Measurements from ENCODE around the gene LMCD1. TPM values are rescaled to one million over a fixed set of nuclear protein-coding genes. Genes with fewer than 3 reads are reported as not detected.
A peak's percentile ranks its signal among the peaks of the same experiment; 100 is the strongest.

The LMCD1 gene
- total and polyA plus RNA-seq, 12 donors, result 18.6 to 459 (median 45.7) TPM

GRCh38 chr3:8507496-8507895 lies 5.9 kb downstream of the LMCD1 start:
- Histone ChIP-seq H3K9me3 (no peaks in the 10 kb centered on the region), H3K27me3 (no peaks in the 10 kb centered on the region), H3K4me3 (no peak overlapping the region), H3K4me1 (peaks cover 7 to 96% (median 74%) of the 10 kb centered on the region in 9 donors), H3K36me3 (peaks cover 0 to 58% (median 0%) of the 10 kb centered on the region in 9 donors), H3K27ac (peak overlapping the region in 5 of 10 donors; percentile 4 to 88 (median 76))
- intact Hi-C loops (cut with DNase I), result loop anchor here in 2 of 10 donors (10.0 kb wide), 1 partner anchor 63 kb away; no protein-coding TSS in a partner anchor
- 55 to 66% methylated on average over 3 of the region's 3 CpGs for WGBS, 2 donors
- ATAC-seq (no peak), DNase-seq (no peak)
- TF ChIP-seq CTCF (IDR thresholded peaks at IDR 0.05), result no peak

- Histone ChIP-seq H3K27ac (peak overlapping the region in 2 of 10 donors; percentile 12 to 84), H3K27me3 (no peaks in the 10 kb centered on the region), H3K36me3 (peaks cover 0 to 76% (median 0%) of the 10 kb centered on the region in 9 donors), H3K9me3 (no peaks in the 10 kb centered on the region), H3K4me1 (peaks cover 7 to 74% (median 55%) of the 10 kb centered on the region in 9 donors), H3K4me3 (no peak overlapping the region)
- 77 to 86% methylated on average over 6 of the region's 6 CpGs for WGBS, 2 donors
- intact Hi-C loops (cut with DNase I), result loop anchor here in 2 of 10 donors (10.0 kb wide), 1 partner anchor 65 kb away; no protein-coding TSS in a partner anchor
- DNase-seq (no peak), ATAC-seq (peak in 2 of 8 donors; percentile 32 to 42)
- TF ChIP-seq CTCF (IDR thresholded peaks at IDR 0.05), result no peak
Measured at GRCh38 chr3:8509961-8510360, 8.3 kb downstream of the LMCD1 start.

- 97% methylated on average over 1 of the region's 1 CpG for WGBS, 2 donors
- H3K4me3 ChIP-seq, result no peak overlapping the region
- peaks cover 0 to 92% (median 0%) of the 10 kb centered on the region in 9 donors for H3K36me3 ChIP-seq
Measured at GRCh38 chr3:8512234-8512633, 10.6 kb downstream of the LMCD1 start.

GRCh38 chr3:8516047-8516661 lies 14.5 kb downstream of the LMCD1 start:
- Histone ChIP-seq H3K4me1 (peaks cover 4 to 70% (median 56%) of the 10 kb centered on the region in 9 donors), H3K27me3 (no peaks in the 10 kb centered on the region), H3K9me3 (no peaks in the 10 kb centered on the region), H3K4me3 (no peak overlapping the region), H3K27ac (peak overlapping the region in 9 of 10 donors; percentile 14 to 74 (median 47)), H3K36me3 (peaks cover 0 to 65% (median 0%) of the 10 kb centered on the region in 9 donors)
- no peak for DNase-seq
- peak in 6 of 8 donors; percentile 19 to 54 (median 38) for ATAC-seq
- intact Hi-C loops (cut with DNase I), result no loop called here
- no peak for TF ChIP-seq CTCF (IDR thresholded peaks at IDR 0.05)
- WGBS, 2 donors, result 56 to 65% methylated on average over 9 of the region's 9 CpGs

More at GRCh38 chr3:8512234-8512633, 10.6 kb downstream of the LMCD1 start:
- intact Hi-C loops (cut with DNase I), result no loop called here
- no peak for ATAC-seq
- Histone ChIP-seq H3K9me3 (no peaks in the 10 kb centered on the region), H3K27ac (peak overlapping the region in 1 of 10 donors; percentile 22), H3K27me3 (no peaks in the 10 kb centered on the region), H3K4me1 (peaks cover 0 to 73% (median 55%) of the 10 kb centered on the region in 9 donors)
- TF ChIP-seq CTCF (IDR thresholded peaks at IDR 0.05), result no peak
- DNase-seq, result no peak

Data from heart right ventricle (tissue), 16 donors.